ENCODE data around the gene DPF3.
"Not testable (repeated sequence)": the region's sequence is repeated elsewhere in the genome, so short reads cannot be mapped to it uniquely, and the experiment has no call there.

The DPF3 gene

DNA sequence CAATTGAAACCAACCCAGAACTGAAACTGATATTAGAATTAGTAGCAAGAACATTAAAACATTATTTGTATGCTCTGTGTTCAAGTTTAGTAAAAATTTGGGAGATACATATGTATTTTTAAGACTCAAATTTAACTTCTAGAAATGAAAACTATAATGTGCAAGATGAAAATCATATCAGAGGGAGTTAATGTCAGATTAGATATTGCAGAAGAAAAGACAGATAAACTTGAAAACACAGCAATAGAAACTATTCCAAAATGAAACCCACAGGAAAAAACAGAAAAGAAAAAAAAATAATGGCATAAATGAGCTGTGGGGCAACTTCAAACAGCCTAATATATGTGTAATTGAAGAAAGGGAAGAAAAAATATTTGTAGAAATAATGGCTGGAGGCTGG is 134.9 kb downstream of the DPF3 start:
- no peak for DNase-seq

DNA sequence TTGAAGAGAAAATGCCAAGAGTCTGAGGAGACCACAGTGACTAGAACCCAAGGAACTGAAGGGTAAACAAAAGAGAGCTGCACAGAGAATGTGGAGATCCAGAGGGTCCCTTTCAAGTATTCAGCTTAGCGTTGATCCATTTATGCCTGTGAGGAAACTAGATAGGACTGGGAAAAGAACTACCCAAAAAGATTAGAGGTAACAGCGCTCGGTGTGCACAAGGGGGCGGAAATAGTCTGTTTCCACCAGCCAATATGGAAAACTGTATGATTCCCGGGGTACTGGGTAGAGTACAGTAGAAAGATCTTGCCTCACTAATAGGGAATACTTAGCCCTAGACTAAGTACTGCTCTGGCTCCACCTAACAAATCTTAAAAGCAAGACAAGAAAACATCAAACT is 135.5 kb downstream of the DPF3 start:
- no peak for DNase-seq

DNA sequence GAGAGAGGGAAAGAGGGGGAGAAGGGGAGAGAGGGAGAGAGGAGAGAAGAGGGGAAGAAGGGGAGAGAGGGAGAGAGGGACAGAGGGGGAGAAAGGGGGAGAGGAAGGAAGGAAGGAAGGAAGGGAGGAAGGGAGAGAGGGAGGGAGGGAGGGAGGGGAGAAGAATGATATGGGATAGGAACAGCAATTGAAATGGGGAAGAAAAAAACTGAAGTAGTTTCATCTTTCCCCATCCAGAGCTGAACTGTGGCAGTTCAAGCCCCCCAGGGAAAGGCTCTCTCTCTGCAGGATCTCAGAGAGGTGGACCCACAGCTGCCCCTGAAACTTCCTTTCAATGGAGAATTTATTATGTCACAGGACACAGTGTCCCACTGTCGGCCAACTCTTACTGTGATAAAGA is 136.9 kb downstream of the DPF3 start:
- no peak for DNase-seq

DNA sequence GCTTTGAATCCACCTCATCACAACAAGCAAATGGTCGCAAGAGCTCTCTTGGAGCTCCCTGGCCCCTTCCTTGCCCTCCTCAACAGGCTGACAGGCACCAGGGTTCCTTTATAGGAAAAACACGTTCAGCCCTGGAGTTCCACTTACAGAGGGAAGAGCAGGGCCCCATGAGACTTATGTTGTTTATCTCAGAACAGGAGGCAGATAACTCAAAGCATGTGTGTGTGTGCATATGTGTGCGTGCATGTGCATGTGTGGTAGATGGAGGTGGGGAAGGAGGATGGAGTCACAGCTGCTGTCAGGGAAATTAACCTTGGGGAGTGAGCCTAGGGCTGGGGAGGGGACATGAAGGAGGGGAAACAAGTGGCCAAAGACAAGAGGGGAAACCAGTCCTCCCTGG is 138.1 kb downstream of the DPF3 start:
- no peak for DNase-seq

DNA sequence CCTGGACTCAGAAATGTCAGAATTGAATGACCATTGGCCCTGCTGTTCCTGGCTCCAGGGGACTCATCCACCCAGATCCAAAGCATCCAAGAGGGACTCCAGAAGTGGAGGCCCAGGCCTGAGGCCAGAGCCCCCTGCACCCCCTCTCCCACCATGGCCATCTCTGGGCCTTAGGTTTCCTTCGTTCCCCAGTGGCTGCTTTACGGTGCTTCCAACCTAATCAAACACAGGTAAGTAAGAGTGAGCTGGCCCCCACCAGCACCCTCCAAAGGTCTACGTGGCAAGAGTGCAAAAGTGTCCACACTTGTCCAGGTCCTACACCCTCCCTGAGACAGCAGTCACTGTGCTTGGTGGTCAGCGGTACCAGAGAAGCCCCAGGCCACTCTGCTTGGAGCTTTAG is 139.0 kb downstream of the DPF3 start:
- DNase-seq: no peak

DNA sequence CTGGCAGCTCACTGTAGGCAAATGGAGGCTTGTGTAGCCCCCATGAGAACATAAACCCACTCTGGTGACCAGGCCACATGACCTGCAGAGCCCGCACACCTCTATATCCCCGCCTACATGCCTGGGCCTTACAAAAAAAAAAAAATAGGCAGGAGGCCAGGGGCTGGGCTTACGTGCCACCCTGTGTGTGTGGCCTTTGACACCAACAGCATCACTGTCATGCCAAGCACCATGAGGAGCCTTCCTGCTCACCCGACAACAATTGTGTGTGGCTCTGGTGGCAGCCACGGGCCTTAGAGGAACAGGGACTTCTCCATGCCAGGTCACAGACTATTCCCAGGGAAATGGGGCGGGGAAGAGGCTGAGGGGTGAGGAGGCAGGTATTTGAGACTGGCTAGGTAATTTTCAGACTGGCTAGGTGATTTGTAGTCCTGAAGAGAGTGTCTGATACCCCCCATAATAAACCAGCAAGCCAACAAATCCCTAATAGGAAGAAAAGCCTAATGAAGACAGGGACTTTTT is 140.0 kb downstream of the DPF3 start:
- DNase-seq: no peak

DNA sequence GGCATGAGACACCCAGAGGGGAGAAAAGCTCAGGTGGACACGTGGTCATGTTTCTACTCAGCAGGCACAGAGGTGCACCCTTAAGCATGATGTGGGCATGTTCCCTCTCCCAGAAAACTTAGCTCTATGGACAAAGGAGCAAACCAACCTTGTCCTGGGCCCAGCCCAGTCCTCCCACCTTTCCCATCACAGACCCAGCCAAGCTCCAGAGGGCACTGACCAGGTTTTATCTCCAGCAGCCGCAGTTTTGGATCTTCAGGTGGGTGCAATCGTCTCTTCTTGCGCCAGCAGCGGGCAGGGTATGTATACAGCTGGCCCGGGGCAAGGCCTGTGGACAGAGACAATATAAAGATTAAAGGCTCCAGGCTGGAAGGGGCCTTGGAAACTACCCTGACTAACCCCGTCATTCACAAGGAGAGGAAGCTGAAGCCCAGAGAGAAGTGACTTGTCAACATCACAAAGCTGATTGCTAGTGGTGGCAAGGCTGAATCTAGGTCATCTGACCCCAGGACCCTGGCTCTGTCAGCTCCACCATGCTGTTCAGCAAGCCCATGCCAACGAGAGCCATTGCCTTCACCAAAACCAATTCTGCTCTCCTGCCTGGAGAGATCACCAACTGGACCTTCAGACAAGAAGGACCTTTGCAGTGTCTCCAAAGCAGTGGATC is 140.7 kb downstream of the DPF3 start:
- no peak for DNase-seq

DNA sequence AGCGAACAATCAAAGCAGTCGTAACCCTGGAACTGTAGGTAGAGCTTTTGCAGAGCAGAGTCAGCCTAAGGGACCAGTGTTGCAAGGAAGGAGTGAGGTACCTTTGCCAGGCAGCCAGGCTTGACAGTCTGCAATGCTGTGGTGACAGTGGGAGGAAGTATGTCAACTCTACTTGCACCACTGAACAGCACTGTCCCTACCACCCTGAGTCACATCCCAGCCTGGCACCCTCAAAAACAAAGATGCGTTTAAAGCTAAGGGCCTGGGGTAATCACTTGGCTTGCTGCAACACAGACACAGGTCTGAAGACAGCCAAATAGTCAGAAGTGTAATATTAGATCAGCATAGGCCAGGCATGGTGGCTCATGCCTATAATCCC is 141.9 kb downstream of the DPF3 start:
- no peak for DNase-seq

DNA sequence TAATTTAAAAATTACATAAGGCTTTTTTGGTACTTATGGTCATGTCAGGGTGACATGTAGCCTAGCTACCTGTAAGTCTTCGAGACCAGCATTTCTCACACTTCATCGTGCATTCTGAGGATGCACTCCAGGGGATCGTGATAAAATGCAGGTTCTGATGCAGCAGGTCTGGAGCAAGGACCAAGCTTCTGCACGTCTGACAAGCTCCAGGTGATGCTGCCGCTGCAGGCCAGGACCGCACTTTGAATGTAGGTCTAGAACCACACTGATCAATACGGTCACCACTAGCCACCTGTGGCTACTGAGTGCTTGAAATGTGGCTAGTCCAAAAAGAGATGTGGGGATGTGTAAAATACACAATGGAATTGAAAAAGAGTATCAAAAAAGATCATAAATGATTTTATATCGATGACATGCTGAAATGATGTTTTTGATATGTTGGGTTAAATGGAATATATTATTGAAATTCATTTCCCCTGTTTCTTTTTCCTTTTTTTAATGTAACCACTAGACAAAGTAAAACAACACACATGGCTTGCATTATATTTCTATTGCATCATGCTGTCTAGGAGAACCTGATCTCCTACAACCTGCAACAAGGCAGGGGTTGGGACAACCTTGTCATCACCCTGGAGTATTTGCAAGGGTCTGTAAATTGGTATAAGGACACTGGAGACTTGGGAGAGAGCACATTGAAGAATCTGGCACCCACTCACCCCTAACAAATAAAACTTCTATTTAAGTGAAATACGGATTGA is 142.4 kb downstream of the DPF3 start:
- DNase-seq: no peak

DNA sequence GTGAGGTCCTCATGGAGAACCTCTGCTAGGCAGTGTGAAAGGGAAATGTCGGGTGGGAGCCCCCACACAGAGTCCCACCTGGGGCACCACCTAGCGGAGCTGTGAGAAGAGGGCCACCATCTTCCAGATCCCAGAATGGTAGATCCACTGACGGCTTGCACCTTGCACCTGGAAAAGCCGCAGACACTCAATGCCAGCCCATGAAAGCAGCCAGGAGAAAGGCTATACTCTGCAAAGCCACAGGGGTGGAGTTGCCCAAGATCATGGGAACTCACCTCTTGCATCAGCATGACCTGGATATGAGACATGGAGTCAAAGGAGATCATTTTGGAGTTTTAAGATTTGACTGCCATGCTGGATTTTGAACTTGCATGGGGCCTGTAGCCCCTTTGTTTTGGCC is 145.0 kb downstream of the DPF3 start:
- DNase-seq: not testable (repeated sequence)

DNA sequence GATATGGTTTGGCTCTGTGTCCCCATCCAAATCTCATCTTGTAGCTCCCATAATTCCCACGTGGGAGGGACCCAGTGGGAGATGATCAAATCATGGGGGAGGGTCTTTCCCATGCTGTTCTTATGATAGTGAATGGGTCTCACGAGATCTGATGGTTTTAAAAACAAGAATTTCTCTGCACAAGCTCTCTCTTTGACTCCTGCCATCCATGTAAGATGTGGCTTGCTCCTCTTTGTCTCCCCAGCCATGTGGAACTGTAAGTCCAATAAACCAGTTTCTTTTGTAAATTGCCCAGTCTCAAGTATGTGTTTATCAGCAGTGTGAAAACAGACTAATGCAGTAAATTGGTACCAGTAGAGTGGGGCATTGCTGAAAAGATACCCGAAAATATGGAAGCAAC is 146.2 kb downstream of the DPF3 start:
- no peak for DNase-seq

DNA sequence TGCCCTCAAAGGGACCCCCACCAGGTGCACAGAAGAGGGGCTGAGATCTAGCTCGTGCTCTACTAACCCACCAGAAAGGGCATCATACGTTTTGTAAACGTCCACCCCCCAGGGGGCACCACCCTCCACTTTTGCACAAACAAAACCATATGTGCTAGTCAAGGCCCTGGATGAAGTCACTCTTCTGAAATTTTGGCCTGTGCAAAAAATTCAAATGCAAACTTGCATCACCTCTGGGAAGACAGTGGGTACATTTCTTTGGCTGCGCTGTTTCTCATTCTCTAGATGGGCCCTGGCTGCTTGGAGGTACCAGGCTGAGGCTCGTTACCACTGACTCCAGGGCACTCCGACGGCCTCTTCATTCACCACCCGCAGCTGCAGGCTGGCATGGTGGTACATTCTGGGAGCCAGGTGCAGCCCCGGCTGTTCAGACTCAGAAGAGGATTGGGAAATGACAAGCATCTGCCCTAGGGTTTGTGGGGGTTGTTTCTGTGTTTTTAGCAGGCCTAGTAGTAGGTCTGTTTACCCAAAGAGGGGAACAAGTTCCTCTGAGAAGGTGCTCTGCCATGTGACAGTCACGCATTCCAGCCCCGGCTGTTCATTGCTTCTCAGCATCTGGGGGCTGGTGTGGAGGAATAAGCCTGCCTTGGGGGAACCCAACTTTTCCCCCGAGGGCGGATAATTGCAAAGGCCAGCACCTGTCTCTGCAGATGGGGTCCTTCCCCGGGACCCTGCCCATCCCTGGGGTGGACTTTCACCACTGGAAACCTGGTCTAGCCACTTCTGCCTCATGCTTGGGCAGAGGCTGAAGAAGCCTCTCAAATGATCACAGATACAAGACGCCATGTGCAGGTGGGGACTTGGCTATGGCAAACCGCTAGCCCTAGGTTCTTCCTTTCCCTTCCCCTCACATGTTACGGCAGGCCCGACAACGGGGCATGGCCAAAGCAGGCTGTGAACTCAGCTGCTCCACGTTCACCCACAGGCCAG is 147.6 kb downstream of the DPF3 start:
- no peak for DNase-seq

DNA sequence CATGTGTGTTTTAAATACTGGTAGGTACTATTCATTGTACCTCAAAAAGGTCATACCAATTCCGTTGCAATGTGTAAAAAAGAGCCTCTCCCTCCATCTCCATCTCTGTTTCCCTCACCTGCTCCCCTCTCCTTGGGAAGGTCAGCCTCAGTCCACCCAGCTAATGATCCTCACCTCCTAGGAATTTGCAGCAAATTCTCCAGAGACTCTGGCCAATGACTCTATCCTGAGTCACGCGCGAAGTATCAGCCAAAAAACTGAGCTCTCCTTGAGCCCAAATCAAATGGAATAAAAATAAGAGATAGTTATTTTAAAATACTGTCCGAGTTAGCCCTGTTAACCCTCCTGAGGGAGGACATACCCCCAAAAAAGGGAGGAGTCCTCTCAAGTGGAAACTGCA is 148.4 kb downstream of the DPF3 start:
- DNase-seq: no peak

DNA sequence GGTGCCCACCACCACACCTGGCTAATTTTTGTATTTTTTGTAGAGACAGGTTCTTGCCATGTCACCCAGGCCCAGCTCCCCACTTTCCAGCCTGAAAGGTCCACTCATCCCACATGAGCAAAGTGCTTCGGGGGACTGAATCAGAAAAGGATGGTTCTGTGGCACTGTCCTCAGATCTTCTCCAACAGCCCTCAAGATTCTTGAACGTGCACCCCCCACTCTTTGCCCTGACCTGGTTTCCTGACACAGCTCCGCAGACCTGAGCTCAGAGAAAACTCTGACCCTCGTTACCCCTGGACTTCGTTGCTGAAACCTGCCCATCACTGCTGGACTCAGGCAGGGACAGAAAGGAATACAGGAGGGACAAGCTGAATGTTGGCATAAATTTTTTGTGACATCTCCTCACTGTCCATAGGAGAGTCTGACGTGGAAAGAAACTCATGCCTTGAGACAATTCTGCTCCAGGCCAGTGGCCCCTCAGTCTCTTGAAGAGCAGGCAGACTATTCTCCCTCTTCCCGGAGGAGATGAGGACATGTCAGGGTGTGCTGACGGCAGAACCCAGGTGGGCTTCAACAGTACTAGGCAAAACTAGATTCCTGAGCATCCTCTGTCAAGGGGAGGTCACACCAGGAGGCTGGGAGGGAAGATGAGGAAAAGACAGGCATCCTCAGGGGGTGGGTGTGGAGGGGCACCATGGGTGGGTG is 149.3 kb downstream of the DPF3 start:
- no peak for DNase-seq

DNA sequence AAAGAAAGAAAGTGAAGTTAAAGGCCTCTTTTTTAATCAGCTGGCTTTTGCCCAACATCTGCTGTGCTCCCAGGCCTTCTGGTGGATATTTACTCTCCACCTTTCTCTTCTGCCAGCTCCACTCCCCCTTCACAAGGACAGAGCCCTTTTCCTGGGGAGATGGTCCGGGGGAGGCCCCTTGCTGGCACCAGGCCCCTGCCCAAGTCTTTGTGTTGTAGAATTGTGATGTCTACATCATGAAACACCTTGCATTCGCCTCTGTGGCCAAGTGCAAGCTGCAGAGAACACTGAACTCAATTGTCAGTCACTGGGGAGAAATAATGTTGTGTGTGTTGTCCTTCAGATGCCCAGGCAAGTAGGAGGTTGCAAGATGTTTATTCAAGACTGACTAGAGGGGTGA is 150.3 kb downstream of the DPF3 start:
- no peak for DNase-seq

DNA sequence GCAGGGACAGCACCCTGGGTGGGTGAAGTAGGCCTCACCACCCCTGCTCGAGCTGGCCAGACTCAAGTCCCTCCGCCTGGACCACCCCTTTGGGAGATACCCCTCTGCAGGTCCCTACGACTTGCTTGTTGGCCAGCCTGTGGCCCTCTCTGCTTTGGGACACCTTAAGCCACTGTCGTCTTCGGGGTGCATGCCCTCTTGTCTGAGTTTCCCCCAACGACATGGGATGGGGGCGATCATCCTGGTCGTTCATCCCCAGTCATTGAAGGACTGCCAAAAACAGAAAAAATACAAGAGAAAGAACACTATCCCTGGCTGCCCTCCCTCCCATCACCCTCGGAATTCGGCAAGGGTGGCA is 151.1 kb downstream of the DPF3 start:
- DNase-seq: no peak

DNA sequence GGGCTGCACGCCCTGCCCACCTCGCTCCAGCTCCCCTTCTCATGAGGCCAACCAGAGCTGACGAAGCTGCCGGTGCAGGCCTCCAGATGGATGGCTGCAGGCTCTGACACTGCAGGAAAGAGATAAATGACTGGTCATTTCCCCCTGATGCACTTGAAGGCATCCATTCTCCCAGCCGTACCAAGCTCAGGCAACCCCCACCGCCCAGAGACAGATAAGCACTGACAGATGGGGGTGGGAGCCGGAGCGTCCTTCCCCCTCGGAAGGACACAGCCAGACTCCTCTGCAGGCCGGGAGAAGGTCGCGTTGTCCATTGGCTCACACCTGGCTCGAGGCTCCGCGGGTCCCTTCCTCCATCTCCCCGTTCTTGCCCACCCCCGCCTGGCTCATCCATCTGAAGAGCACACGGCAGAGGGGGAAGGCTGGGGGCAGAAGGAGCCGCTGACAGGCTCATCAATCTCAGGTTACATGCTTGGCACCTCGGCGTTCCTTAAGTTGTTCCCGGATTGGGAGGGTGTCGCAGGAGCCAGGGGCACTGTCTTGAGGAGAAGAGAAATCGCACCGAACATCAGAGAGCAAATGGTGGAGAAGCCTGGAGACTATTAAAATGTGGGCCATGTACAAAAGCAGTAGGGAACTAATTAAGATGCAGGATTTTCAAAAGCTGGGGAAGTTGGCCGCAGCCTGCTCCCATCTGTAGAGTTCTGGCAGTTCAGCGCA is 151.6 kb downstream of the DPF3 start:
- no peak for DNase-seq

DNA sequence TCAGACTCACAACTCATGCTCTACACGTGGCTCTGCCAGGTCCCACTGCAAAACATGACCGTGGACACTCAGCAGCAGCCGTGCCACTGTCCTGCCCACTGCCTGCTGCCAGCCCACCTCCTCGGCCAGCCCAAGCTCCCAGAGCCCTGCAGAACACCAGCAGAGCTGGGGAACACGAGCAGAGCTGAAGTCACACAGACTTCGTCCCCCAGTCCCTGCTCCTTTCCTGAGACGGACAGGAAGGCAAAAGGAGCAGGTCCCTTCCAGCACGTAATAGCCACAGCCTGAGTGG is 152.1 kb downstream of the DPF3 start:
- no peak for DNase-seq

DNA sequence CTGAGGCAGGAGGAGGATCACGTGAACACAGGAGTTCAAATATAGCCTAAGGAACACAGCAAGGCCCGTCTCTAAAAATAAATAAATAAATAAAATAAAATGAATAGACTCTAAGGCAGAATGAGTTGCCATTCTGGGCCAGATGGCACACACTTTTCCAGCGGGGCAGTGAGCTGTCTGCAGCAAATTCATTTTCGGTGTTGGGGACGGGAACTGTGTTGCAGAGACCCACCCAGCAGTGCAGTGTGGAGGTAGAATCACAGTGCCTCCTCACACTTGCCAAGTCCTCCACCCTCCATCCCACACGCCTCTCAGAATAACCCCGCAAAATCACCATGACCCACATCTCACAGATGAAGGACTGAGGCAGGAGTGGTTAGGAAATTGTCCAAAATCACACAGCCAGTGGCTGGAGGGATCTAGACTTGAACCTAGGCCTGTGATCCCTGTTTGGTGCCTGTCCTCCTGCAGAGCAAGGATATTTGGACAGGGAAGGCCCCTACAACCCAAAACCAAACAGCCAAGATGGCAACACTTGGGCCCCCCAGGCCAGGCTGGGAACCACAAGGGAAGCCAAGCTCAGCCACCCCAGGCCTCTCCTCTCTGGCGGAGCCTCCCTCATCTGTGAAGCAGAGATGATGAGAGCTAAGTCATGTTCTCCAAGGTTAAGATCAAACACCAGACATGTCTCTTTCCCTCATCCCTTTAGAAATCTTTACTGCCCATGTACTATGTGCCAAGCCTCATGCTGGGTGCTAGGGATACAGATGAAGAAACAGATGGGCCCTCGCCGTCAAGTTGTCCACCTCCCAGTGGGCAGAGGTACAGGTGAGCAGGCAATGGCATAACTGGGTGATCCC is 152.7 kb downstream of the DPF3 start:
- no peak for DNase-seq

DNA sequence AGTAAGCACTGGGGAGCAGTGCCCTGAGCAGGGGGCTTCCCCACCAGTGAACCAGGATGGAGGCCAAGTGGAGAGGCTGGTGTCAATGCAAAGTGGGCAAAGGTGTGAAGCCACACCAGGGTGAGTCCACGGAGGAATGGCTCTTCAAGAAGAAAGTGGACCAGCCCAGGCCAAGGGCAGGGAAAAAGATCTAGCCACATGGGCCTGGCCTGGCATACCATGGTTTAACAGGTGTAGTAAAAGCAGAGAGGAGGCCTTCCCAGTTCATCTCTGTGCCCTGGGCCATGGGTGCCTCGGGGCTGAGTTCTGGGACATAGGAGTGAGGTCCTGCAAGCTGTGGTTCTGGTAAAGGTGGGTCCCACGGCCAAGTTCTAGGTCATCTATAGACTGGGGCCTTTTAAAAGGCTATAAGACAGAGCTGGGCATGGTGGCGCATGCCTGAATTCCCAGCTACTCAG is 153.4 kb downstream of the DPF3 start:
- no peak for DNase-seq
